GM21526 (cell line): ENCODE measurements around the gene YPEL1.
"Not testable (repeated sequence)": the region's sequence is repeated elsewhere in the genome, so short reads cannot be mapped to it uniquely, and the experiment has no call there.

ENCODE experiments used
- ATAC-seq: cut with Tn5 transposase; IDR thresholded peaks from one replicate; pipeline ENCODE4 v1.9.1; 2021; ENCODE audit warnings: moderate library complexity; ENCODE audit not compliant: unreplicated experiment, low FRiP score

YPEL1 gene

GRCh38 chr22:21686634-21687393 lies 48.8 kb downstream of the YPEL1 start:
- ATAC-seq: no peak

DNA sequence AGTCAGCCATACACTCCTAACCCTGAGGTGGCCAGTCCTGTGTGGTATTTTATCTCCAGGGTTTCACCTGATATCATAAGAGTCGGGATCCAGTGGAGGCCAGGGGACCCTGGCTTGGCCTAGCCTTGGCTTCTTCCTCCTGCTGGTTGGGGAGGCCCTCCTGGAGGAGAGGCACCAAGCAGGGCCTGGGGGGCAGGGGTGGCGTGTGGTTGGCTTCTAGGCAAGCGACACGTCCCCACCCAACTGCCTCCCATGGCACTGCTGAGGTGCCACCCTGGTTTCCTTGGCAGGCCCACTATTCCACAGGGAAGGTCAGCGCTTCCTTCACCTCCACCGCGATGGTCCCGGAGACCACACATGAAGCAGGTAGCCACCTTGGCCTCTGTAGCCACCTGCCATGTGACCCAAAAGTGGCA lies 49.4 kb downstream of the YPEL1 start:
- ATAC-seq: no peak

GRCh38 chr22:21685164-21685513 lies 50.5 kb downstream of the YPEL1 start:
- ATAC-seq: no peak

DNA sequence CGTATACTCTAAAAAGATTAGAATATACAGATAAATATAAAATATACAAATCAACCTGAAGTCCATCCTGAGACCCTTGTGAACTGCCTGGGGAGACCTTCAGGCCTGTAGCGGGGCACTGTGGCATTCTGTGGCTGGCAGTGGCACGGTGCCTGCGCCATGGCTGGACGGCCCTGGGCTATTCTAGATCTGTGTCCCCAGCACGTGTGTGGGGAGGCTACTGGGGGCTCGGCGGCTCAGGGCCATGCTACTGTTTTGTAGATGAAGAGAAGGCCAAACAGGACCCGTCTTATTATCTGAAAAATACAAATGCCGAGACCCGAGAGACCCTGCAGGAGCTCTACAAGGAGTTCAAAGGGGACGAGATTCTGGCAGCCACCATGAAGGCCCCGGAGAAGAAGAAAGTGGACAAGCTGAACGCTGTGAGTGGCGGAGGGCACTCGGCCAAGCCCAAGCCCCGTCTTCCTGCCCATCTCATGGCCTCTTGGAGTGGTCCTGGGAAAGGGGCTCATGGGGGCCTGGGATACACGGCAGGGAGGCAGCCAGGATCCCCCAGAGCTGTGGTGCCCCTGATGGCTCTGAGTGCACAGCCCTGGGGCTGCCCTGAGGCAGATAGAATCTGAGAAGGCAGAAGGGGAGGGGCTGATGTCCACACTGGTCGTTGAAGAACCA lies 51.0 kb downstream of the YPEL1 start:
- no peak for ATAC-seq

- ATAC-seq: no peak
Measured at GRCh38 chr22:21683401-21683811, 52.2 kb downstream of the YPEL1 start.

DNA sequence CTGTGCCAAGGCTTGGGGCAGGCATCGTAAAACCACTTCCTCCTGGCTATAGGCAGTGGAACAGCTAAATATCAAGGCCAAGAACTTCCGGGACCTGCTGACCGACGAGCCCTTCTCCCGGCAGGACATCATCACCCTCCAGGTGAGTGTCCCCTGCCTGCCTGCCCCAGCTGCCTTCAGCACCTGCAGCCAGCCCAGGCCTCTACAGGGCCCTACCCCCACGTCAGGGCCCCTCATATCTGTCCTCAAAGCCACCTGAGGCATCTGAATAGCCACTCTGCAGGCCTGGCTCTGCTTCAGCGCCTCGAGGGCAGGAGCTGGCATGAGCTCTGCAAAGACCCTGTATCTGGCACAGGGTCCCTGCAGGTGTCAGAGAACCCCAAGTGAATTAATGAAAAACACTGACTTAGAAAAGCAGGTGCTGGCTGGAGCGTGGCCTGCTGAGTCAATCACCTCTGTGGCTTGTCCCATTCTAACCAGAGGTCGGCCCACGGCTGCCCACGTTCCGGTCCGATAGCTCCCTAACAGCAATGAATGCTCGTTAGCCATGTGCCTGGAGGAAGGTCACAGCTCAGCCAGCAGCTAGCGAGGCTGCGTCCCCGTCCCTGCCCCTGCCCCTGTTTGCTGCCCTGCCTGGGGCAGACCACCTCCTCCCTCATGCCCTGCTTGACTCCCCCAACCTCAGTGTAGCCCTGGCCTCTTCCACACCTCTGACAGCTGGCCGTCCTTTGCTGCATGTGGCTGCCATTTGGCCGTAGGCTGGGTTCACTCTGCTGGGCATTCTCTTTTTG lies 53.0 kb downstream of the YPEL1 start:
- ATAC-seq: no peak

GRCh38 chr22:21681566-21682370 lies 53.8 kb downstream of the YPEL1 start:
- ATAC-seq: no peak

DNA sequence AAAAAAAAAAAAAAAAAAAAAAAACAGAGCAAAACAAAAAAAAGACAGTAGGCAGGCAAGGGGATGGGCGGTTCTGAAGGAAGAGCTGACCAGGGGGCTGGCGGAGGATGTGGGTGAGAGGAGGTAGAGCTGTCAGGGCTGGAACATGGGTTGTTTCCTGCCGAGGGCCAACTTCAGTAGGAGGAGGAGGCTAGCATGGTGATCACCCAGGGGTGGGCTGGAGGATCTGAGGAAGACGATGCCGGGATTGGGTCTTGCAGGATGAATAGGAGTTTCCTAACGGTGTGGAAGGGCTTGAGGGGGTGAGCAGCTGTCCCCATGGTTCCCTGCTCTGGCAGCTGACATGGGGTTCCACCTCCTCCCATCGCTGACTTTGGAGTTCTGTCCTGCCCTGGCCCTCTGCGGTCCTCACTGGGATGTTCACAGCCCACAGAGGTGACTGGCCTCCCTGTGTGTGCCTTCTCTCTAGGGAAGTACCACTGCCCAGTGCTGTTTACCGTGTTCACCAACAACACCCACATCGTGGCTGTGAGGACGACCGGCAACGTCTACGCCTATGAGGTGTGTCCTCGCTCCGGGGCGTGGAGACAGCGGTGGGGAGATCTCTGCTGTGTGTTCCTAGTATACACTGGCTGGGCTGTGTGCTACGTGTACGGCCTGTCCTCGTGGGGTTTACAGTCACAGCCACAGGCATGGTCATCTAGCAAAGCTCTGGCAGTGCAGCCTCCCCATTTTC lies 54.6 kb downstream of the YPEL1 start:
- ATAC-seq: no peak

GRCh38 chr22:21679383-21679782 lies 56.2 kb downstream of the YPEL1 start:
- ATAC-seq: no peak

DNA sequence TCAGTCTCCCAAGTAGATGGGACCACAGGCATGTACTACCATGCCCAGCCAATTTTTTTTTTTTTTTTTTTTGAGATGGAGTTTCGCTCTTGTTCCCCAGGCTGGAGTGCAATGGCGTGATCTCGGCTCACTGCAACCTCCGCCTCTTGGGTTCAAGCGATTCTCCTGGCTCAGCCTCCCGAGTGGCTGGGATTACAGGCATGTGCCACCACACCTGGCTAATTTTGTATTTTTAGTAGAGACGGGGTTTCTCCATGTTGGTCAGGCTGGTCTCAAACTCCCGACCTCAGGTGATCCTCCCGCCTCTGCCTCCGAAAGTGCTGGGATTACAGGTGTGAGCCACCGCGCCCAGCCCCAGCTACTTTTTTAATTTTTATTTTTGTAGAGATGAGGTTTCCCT lies 56.8 kb downstream of the YPEL1 start:
- not testable (repeated sequence) for ATAC-seq

- no peak for ATAC-seq
Measured at GRCh38 chr22:21677606-21678443, 57.8 kb downstream of the YPEL1 start.

GRCh38 chr22:21674638-21675245 lies 60.9 kb downstream of the YPEL1 start:
- no peak for ATAC-seq

GRCh38 chr22:21673534-21674321 lies 61.9 kb downstream of the YPEL1 start:
- no peak for ATAC-seq

DNA sequence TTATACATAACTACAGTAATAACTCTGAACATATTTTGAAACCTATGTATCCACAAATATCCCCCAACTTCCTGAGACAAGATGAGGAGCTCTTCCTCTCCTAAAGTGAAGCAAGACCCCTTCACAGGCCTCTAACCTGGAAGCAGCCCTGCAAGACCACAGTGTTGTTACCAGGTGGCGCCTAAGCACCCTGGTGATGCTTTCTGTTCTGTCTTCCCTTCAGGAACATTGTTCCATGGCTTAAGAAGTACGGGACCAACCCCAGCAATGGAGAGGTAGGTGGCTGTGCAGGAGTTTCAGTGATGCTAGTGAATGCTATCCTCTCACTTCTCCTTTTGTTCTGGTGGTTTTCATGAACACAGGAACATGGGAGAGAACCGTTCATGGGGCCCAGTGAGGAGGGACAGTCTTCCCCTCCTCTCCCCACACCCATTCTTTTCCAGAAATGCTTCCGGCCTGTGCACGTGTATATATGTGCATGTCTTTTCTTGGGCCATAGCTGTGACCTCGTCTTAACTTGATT lies 63.4 kb downstream of the YPEL1 start:
- ATAC-seq: no peak

DNA sequence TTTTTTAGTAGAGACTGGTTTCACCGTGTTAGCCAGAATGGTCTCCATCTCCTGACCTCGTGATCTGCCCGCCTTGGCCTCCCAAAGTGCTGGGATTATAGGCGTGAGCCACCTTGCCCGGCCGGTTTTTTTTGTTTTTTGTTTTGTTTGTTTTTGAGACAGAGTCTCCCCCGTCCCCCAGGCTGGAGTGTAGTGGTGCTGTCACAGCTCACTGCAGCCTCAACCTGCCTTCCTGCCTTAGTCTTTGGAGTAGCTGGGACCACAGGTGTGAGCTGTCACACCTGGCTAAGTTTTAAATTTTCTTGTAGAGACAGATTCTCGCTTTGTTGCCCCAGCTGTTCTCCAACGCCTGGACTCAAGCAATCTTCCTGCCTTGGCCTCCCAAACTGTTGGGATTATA lies 66.6 kb downstream of the YPEL1 start:
- ATAC-seq: no peak

GRCh38 chr22:21666786-21667185 lies 68.8 kb downstream of the YPEL1 start:
- no peak for ATAC-seq

DNA sequence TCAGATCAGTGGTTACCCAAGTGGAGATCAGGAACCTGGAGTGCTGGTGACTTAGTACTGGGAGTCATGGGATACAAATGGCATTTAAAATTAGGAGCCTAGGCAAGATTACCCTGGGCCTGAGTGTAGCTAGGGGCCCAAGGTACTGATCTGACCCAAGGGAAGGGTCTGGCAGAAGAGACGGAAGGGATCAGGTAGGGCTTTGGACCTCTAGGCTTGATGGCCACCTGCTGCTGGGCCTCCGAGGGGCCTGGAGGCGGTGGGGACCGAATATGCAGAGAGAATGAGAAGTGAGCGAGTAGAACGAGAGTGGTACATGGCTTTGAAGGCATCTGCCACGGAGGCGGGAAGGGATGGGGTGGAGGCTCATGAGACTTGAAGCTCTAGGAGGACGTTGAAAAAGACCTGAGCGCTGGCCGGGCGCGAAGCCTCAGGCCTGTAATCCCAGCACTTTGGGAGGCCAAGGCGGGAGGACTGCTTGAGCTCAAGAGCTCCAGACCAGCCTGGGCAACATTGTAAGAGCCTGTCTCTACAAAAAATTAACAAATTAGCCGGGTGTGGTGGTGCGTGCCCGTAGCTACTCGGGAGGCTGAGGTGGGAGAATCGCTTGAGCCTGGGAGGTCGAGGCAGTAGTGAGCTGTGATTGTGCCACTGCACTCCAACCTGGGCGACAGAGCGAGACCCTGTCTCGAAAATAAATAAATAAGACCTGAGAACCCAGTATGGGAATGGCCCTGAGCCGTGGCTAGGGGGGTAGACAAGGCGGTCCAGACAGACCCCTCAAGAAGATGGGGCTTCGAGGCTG lies 70.3 kb downstream of the YPEL1 start:
- ATAC-seq: no peak
